Activated CD4-positive, alpha-beta memory T cell treated with anti-CD3 and anti-CD28 coated beads for 36 hours (primary cell): Measurements from ENCODE around the gene AP5M1. TPM values are rescaled to one million over a fixed set of nuclear protein-coding genes. Genes with fewer than 3 reads are reported as not detected.

ENCODE experiments used
- CTCF ChIA-PET: fragments of 350-600 bp; sonication (Branson Sonifier 250); formaldehyde crosslinking; loops from one replicate; lab custom pipeline; 2021; ENCODE audit warnings: antibody characterized with exemption, inconsistent platforms; lab: Charles Lee
- POLR2A ChIA-PET: fragments of 350-600 bp; sonication (Branson Sonifier 250); formaldehyde crosslinking; loops from one replicate; lab custom pipeline; 2021; ENCODE audit warnings: antibody characterized with exemption; lab: Charles Lee
- DNase-seq: peaks from one replicate; pipeline ENCODE4 v3.0.0-alpha.2; 2020
- H3K27ac Mint-ChIP-seq: one replicate; pipeline ENCODE4 v1.8.0; 2021; ENCODE audit warnings: mixed read lengths
- H3K27me3 Mint-ChIP-seq: one replicate; pipeline ENCODE4 v1.8.0; 2021; ENCODE audit warnings: mixed read lengths
- H3K36me3 Mint-ChIP-seq: one replicate; pipeline ENCODE4 v1.8.0; 2021; ENCODE audit warnings: mixed read lengths
- H3K4me1 Mint-ChIP-seq: one replicate; pipeline ENCODE4 v1.8.0; 2021; ENCODE audit warnings: low read depth, mixed read lengths
- H3K4me3 Mint-ChIP-seq: one replicate; pipeline ENCODE4 v1.8.0; 2021; ENCODE audit warnings: mild to moderate bottlenecking, mixed read lengths
- H3K9me3 Mint-ChIP-seq: one replicate; pipeline ENCODE4 v1.8.0; 2021; ENCODE audit warnings: mixed read lengths
- intact Hi-C: fragments of 100-400 bp; cut with micrococcal nuclease; formaldehyde crosslinking; loops from one replicate; pipeline ENCODE4 v1.15.1; 2023
- total RNA-seq, 2 experiments: library from RNA; stranded (reverse); gene quantifications; one replicate each; pipeline ENCODE4 v1.2.3, GENCODE V29; 2021

Gene AP5M1
- total RNA-seq, 2 experiments from 2014 or later, result 27.7 to 31.1 TPM

DNA sequence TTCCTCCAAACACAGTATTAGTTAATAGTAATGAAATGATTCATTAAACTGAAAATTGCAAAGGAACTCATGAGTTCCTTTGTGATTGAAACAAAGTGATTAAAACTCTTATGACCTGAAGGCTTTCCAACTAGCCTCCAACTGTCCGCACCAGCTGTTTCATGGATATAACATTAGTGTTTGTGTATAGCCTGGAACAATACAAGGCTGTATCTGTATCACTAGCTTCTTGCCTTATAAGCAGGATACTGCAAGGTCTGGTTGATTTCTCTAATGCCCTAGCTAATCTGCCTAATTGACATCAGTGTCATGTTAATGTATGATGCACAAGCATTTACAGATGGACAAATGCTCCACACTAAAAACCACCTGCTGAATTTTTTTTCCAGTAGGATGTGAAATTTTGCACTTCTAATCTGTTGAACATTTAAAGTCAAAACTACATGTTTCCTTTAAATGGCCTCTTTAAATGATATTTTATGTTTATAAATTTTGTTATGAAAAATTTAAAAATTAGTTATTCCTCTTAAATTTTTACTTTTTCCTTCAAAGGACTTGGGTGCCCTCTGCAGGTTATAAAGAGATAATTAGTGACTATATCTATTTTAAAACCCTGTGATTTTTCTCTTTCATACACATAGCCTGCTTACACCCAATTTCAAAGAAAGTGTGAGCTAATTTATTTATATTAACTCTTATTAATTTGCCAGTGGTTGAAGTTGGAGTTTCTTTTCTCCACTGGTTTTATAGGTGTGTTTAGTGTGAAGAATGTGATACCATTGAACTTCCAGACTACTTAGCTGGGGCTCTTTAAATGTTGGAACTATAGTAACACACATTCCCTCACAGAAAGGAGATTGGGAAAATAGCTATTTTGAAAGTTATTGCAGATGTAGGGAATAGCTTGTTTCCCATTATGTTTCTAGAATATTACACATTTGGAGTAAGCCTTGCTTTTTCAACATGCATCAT is 25.4 kb downstream of the AP5M1 start:
- H3K4me1 Mint-ChIP-seq, result no peaks in the 10 kb centered on the region
- CTCF ChIA-PET, result interaction anchor here (0.5 to 1.6 kb wide), 5 partner anchors 11 to 1605 kb away, joined by 3 to 7 read pairs (median 4); no protein-coding TSS in a partner anchor
- intact Hi-C loops, result no loop called here
- H3K36me3 Mint-ChIP-seq, result peaks cover 3% of the 10 kb centered on the region
- H3K4me3 Mint-ChIP-seq, result no peak overlapping the region
- POLR2A ChIA-PET, result no interaction called here
- no peaks in the 10 kb centered on the region for H3K9me3 Mint-ChIP-seq
- H3K27ac Mint-ChIP-seq, result no peak overlapping the region
- no peaks in the 10 kb centered on the region for H3K27me3 Mint-ChIP-seq
- no peak for DNase-seq

DNA sequence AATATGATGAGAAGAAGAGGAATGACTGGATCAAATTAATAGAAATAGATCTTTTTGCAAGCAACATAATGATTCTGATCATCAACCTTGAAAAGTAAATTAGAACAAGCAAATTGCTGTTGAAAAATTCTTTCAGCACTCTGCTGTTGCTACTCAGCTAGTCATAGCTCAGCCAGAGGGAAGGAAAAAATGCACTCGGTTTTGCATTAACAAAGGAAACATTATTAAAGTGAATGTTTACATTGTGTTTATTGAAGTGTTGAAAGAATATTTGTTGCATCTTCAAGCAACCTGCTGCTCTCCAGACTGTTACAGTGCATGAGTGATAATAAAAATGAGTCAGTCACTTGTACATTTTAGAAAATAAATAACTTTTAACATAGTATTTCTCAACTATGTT is 26.5 kb downstream of the AP5M1 start:
- H3K4me1 Mint-ChIP-seq, result no peaks in the 10 kb centered on the region
- no peaks in the 10 kb centered on the region for H3K27me3 Mint-ChIP-seq
- H3K9me3 Mint-ChIP-seq, result no peaks in the 10 kb centered on the region
- DNase-seq, result no peak
- H3K27ac Mint-ChIP-seq, result no peak overlapping the region
- intact Hi-C loops, result no loop called here
- H3K36me3 Mint-ChIP-seq, result peaks cover 2% of the 10 kb centered on the region
- POLR2A ChIA-PET, result no interaction called here
- no peak overlapping the region for H3K4me3 Mint-ChIP-seq
- CTCF ChIA-PET, result interaction anchor here (1.3 to 1.6 kb wide), 2 partner anchors 12 to 804 kb away, joined by 4 to 7 read pairs; no protein-coding TSS in a partner anchor

DNA sequence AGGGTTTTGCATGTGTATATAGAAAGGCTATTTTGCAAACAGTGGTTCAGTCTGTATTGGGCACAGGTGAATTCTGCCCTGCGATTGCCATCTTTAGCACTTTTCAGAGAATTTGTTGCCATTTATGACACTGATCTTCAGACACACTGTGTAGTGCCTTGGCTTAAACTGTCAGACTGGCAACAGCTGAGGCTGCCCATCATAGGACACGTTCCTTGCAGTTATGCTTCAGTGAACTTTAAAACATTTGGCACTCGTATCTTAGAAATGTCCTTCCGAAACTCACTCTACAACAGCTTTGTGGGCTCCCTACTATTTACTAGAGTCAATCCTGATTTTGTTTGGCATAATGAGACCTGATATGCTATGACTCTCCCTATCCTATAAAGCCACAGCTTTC is 29.1 kb downstream of the AP5M1 start:
- Mint-ChIP-seq H3K4me3 (no peak overlapping the region), H3K27ac (no peak overlapping the region), H3K4me1 (no peaks in the 10 kb centered on the region), H3K27me3 (no peaks in the 10 kb centered on the region), H3K9me3 (no peaks in the 10 kb centered on the region), H3K36me3 (no peaks in the 10 kb centered on the region)
- CTCF ChIA-PET, result no interaction called here
- no peak for DNase-seq
- intact Hi-C loops, result no loop called here
- POLR2A ChIA-PET, result interaction anchor here (0.7 kb wide), 1 partner anchor 9 kb away, joined by 3 read pairs; no protein-coding TSS in a partner anchor

DNA sequence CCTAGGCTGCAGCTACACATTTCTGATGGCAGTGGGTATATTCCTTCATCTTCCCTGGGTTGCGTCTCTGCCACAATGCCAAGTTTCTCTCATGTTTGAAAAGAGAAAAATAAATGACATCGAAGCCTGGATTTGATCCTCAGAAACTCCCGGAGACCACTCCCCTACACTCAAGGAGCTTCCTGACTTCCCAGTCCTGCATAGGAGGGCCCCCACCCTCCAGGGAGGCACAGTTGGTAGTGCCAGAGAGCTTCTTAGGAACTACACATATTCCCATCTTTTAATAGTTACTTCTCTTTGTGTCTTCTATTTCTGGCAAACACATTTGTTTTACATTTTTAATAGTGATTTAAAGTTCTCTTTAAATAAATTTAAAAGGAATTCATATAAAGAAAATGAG is 30.7 kb downstream of the AP5M1 start:
- CTCF ChIA-PET, result no interaction called here
- Mint-ChIP-seq H3K9me3 (no peaks in the 10 kb centered on the region), H3K36me3 (no peaks in the 10 kb centered on the region), H3K27me3 (peaks cover 6% of the 10 kb centered on the region), H3K4me1 (no peaks in the 10 kb centered on the region), H3K27ac (no peak overlapping the region), H3K4me3 (no peak overlapping the region)
- DNase-seq, result no peak
- POLR2A ChIA-PET, result no interaction called here
- intact Hi-C loops, result no loop called here

DNA sequence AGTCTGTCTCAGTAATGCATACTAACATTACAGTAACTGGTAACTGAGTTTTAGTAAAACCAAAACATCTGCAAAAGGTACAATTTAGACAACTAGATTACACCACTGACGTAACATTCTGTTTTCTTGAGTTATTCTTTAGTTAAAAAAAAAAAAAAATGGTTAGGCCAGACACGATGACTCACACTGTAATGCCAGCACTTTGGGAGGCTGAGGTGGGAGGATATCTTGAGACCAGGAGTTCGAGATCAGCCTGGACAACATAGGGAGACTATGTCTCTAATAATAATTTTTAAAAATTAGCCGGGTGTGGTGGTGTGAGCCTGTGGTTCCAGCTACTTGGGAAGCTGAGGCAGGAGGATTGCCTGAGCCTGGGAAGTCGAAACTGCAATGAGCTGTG is 34.1 kb downstream of the AP5M1 start:
- Mint-ChIP-seq H3K27ac (no peak overlapping the region), H3K27me3 (peaks cover 11% of the 10 kb centered on the region), H3K4me1 (no peaks in the 10 kb centered on the region), H3K9me3 (no peaks in the 10 kb centered on the region), H3K4me3 (no peak overlapping the region), H3K36me3 (no peaks in the 10 kb centered on the region)
- DNase-seq, result no peak
- ChIA-PET POLR2A (no interaction called here), CTCF (no interaction called here)
- intact Hi-C loops, result no loop called here

DNA sequence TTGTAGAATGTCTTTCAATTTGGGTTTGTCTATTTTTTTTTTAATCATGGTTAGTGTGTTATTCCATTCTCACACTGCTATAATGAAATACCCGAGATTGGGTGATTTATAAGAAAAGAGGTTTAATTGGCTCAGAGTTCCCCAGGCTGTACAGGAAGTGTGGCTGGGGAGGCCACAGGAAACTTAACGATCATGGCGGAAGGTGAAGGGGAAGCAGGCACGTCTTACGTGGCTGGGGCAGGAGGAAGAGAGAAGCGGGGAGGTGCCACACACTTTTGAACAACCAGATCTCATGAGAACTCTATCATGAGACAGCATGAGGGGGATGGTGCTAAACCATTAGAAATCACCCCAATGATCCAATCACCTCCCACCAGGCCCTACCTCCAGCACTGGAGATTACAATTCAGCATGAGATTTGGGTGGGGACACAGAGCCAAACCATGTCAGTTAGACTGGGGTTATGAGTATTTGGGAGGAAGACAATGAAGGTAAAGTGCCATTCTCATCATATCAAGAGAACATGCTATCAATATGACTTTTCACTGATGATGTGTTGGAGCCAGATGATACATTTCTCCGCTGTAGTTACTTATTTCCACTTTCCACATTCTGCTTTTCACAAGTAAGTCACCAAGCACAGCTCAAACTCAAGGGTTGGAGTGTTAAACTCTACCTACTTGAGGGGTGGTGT is 45.8 kb downstream of the AP5M1 start:
- H3K4me1 Mint-ChIP-seq, result peaks cover 3% of the 10 kb centered on the region
- H3K27me3 Mint-ChIP-seq, result no peaks in the 10 kb centered on the region
- DNase-seq, result peak; percentile 14
- intact Hi-C loops, result loop anchor here (5.0 kb wide), 2 partner anchors 247 to 758 kb away; no protein-coding TSS in a partner anchor
- CTCF ChIA-PET, result interaction anchor here (0.9 to 3.0 kb wide), 3 partner anchors 45 to 824 kb away, joined by 3 to 40 read pairs (median 12); partner anchors contain the start of genes AP5M1 and EXOC5
- POLR2A ChIA-PET, result no interaction called here
- H3K9me3 Mint-ChIP-seq, result no peaks in the 10 kb centered on the region
- H3K36me3 Mint-ChIP-seq, result no peaks in the 10 kb centered on the region
- H3K4me3 Mint-ChIP-seq, result no peak overlapping the region
- H3K27ac Mint-ChIP-seq, result no peak overlapping the region

DNA sequence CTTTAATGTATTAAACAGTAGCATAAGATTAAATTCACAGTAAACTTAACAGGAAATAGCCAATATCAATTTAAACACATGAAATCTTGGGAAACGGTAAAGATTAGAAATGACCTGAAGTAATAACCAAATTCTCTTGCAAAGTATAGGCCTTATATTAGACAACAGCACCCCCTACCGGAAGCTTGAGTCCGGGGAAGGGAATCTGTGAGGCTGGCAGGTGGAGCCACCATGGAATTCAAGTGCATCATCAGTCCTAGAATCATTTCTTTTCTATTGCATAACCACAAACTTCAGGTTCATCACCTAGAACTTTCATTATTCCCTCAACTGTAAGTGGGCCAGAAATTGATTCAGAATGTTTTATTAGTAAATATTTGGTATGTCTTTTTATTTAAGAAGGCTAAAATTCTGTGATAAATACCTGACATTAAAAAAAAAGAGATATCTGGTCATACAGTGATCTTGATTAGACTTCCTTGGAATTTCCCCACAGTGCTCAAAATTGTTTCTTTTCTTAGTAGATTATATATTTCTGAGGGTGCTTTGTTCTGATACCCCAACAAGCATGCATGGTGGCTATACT is 48.6 kb downstream of the AP5M1 start:
- H3K36me3 Mint-ChIP-seq, result no peaks in the 10 kb centered on the region
- ChIA-PET CTCF (interaction anchor here (0.6 to 3.0 kb wide), 13 partner anchors 12 to 1586 kb away, joined by 3 to 40 read pairs (median 3); partner anchors contain the start of genes AP5M1 and EXOC5), POLR2A (no interaction called here)
- H3K27ac Mint-ChIP-seq, result no peak overlapping the region
- H3K4me3 Mint-ChIP-seq, result no peak overlapping the region
- peak; percentile 73 for DNase-seq
- H3K27me3 Mint-ChIP-seq, result no peaks in the 10 kb centered on the region
- H3K4me1 Mint-ChIP-seq, result peaks cover 3% of the 10 kb centered on the region
- H3K9me3 Mint-ChIP-seq, result no peaks in the 10 kb centered on the region
- intact Hi-C loops, result loop anchor here (1.0 to 5.0 kb wide), 3 partner anchors 250 to 827 kb away; no protein-coding TSS in a partner anchor

DNA sequence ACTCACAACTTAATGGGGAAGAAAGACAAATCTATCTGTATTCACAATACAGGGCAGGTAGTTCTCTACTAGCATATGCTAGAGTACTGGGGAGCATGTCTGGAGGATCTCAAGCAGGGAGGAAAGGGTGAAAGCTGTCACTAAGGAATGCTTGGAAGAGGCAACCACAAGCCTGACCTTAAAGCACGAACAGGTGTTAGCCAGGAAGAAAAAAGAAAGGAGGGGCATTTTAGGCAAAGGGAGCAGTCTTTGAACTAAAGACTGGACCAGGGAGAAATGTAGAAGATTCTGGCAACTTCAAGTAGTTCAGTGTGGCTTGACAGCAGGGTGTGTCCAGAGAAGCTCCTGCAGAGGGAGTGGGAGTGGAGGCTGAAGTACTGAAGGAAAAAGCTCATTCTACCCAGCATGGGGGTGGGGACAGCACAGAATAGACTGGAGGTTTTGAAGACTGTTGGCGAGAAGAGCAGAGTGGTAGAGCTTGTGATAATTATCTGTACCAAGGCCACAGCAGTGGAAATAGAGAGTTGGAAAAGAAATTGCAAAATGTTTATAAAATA is 50.9 kb downstream of the AP5M1 start:
- POLR2A ChIA-PET, result no interaction called here
- intact Hi-C loops, result loop anchor here (5.0 kb wide), 2 partner anchors 252 to 753 kb away; no protein-coding TSS in a partner anchor
- Mint-ChIP-seq H3K9me3 (no peaks in the 10 kb centered on the region), H3K4me3 (no peak overlapping the region), H3K4me1 (no peaks in the 10 kb centered on the region), H3K27me3 (no peaks in the 10 kb centered on the region), H3K36me3 (no peaks in the 10 kb centered on the region), H3K27ac (no peak overlapping the region)
- CTCF ChIA-PET, result interaction anchor here (3.2 kb wide), 1 partner anchor 830 kb away, joined by 9 read pairs; no protein-coding TSS in a partner anchor
- no peak for DNase-seq

DNA sequence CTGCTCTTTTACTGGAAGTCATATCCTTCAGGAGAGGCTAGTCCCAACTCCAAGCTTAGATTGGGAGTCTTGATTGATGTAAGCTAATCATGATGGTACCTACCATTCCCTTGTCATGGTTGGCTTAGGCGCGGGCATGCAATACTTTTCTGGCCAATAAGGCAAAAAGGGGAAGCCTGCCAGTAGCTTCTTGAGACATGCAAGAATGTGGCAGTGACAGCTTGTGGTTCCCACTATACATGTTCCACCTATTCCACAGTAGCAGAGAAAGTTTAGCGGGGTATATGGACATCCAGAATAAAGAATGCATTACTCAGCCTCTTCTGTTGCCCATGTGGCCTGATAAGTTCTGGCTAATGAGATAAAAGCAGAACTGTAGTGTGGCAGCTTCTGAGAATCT is 55.0 kb downstream of the AP5M1 start:
- no peak overlapping the region for H3K27ac Mint-ChIP-seq
- ChIA-PET POLR2A (no interaction called here), CTCF (interaction anchor here (1.0 kb wide), 1 partner anchor 25 kb away, joined by 3 read pairs; no protein-coding TSS in a partner anchor)
- H3K9me3 Mint-ChIP-seq, result no peaks in the 10 kb centered on the region
- H3K27me3 Mint-ChIP-seq, result peaks cover 1% of the 10 kb centered on the region
- DNase-seq, result no peak
- intact Hi-C loops, result no loop called here
- H3K4me1 Mint-ChIP-seq, result no peaks in the 10 kb centered on the region
- H3K36me3 Mint-ChIP-seq, result no peaks in the 10 kb centered on the region
- no peak overlapping the region for H3K4me3 Mint-ChIP-seq

DNA sequence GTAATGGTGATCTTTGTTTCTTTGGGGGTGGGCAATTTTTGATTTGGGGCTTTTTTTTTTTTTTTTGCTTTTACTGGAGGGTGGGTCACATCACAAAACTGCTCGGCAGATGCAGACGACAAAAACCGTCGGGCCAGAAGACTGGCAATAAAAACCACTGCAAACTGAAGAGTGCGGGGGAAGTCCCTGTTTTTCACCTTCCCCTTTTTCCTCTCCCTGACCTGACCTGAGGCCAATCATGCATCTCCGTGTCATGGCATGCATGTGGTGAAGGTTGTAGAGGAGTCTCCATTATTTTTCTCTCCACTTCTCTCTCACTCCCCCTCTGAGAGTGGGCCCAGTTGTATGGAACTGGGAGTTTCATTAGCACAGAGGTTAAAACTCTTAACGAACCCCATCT is 57.5 kb downstream of the AP5M1 start:
- H3K36me3 Mint-ChIP-seq, result no peaks in the 10 kb centered on the region
- H3K27ac Mint-ChIP-seq, result no peak overlapping the region
- H3K27me3 Mint-ChIP-seq, result peaks cover 1% of the 10 kb centered on the region
- ChIA-PET CTCF (no interaction called here), POLR2A (no interaction called here)
- intact Hi-C loops, result no loop called here
- no peaks in the 10 kb centered on the region for H3K4me1 Mint-ChIP-seq
- no peak for DNase-seq
- peaks cover 4% of the 10 kb centered on the region for H3K9me3 Mint-ChIP-seq
- H3K4me3 Mint-ChIP-seq, result no peak overlapping the region

DNA sequence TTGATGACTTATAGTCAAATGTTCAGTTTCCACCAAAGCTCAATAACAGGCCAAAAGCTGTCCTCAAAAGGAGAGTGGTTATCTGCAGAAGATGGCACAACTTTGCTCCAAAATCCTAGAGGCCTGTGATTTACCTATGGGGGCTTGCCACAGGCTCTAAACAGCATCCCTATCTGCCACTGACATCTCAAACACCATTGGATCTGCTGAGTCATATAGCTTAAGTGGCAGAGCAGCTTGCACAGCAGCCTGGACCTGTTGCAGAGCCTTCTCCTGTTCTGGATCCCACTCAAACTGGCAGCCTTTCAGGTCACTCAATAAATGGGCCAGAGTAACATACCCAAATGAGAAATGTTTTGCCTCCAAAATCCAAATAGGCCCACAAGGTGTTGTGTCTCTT is 61.1 kb downstream of the AP5M1 start:
- H3K4me1 Mint-ChIP-seq, result no peaks in the 10 kb centered on the region
- DNase-seq, result no peak
- H3K27ac Mint-ChIP-seq, result no peak overlapping the region
- peaks cover 1% of the 10 kb centered on the region for H3K27me3 Mint-ChIP-seq
- ChIA-PET CTCF (no interaction called here), POLR2A (no interaction called here)
- intact Hi-C loops, result no loop called here
- peaks cover 5% of the 10 kb centered on the region for H3K36me3 Mint-ChIP-seq
- no peak overlapping the region for H3K4me3 Mint-ChIP-seq
- H3K9me3 Mint-ChIP-seq, result peaks cover 22% of the 10 kb centered on the region
